GM18507 (cell line): ENCODE measurements around the gene GPR153.
"Not testable (repeated sequence)": the region's sequence is repeated elsewhere in the genome, so short reads cannot be mapped to it uniquely, and the experiment has no call there.

ENCODE experiments used
- DNase-seq: peaks from one replicate; pipeline ENCODE4 v3.0.0; 2011; ENCODE audit warnings: low read depth; ENCODE audit not compliant: insufficient read length; ENCODE audit errors: extremely low spot score
- FAIRE-seq: peaks from 2 replicates; lab custom pipeline; 2011; peaks lifted over from hg19 to GRCh38; lab: Jason Lieb, UNC

Gene GPR153

DNA sequence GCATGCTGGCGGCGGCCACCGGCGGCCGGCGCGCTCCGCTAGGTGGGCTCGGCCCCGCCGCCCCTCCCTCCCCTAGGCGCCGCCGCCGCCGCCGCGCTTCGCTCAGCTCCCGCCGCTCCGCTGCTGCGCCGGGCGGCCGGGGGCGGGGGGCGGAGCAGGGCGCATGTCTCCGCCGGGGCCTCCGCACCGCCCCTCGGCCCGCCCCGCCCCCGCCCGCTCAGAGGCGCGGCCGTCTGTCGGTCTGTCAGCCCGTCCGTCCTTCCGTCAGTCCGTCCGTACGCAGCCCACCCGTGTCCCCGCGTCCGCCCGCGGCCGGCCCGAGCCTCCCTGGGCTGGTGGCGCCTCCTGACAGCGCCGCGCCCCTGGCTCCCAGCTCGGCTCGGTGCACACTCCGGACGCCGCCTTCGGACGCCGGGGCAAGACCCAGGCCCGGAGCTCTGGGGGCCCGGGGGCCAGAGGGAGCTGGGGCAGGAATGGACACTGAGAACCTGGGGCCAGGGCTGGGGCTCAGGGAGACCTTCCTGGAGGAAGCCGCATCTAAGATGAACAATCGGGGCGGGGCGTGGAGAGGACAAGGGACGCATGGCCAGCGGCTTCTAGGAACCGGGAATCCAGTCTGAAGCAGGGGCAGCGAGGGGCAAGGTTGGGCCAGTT lies at the start of gene GPR153:
GPR153 (minus strand) TSS at position 138 of the 654 bp plus-strand sequence. CDS start 6,193 bp downstream, outside the sequence.
- FAIRE-seq (no peak), DNase-seq (no peak)

GRCh38 chr1:6310116-6310848 lies 49.4 kb upstream of the GPR153 start:
- FAIRE-seq: no peak
- no peak for DNase-seq

GRCh38 chr1:6309564-6309963 lies 48.7 kb upstream of the GPR153 start:
- FAIRE-seq: no peak
- no peak for DNase-seq

GRCh38 chr1:6308449-6308848 lies 47.6 kb upstream of the GPR153 start:
- no peak for DNase-seq
- FAIRE-seq: no peak

- not testable (repeated sequence) for DNase-seq, FAIRE-seq
Measured at GRCh38 chr1:6307682-6308081, 46.8 kb upstream of the GPR153 start.

DNA sequence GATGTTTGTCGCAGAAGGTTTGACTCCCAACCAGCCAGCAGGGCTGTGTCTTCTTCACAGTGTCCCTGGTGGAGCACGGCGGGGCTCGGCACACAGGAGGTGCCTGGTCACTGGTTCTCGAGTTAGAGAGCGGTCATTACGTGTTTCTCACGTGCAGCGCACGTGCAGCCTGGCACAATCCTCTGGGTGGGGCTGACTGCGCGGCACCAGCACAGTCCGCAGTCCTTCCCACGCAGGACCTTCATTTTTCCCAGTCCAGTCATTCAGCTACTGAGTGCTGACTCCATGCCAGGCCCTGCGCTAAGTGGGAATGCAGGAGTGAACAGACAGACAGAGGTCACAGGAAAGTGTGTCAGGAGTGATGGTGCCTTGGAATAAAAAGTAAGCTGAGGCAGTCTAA lies 46.2 kb upstream of the GPR153 start:
- DNase-seq (no peak), FAIRE-seq (no peak)

DNA sequence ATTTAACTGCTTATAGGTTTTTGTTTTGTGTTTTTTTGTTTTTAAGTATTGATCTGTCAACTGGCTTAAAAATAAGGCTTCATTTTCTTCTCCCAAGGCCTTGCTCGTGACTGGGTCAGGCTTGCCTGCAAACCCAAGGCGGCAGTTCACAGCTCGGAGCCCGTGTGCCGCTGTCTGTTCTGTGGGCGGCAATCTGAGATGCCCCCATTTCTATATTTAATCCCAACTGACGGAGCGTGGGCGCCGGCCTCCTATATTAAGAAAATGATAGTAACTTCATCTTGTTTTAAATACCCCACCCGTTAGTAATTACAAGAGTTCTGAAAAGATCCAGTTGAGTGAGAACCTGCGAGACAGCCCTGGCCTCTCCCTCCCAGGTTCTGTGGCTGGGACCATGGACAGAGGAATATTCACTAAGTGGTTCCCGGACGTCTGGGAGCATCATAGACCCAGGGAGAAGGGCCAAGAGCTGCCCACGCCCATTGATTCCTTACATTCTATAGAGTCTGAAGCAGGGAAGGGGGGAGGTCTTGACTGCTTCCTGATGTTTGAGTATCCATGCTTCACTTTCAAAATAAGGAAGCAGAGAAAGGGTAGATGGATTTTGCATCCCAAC lies 42.6 kb upstream of the GPR153 start:
- DNase-seq (no peak), FAIRE-seq (no peak)

DNA sequence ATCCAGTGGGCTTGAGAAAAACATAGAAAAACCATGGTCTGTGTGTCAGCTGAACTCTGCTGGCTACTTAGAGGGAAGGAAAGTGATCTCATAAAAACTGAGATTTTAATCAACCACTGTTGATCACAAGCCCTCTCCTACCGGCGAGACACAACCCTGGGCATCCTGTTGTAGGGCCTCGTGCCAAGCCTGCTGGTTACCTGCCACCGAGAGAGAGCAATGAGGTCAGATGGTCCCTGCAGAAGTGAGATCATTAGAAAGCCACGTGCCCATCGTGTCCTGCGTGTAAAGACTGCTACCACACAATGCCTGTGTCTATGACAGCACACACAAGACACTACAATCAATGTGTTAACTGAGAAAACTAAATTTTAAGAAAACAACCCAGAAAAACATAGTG lies 41.7 kb upstream of the GPR153 start:
- no peak for FAIRE-seq
- no peak for DNase-seq

DNA sequence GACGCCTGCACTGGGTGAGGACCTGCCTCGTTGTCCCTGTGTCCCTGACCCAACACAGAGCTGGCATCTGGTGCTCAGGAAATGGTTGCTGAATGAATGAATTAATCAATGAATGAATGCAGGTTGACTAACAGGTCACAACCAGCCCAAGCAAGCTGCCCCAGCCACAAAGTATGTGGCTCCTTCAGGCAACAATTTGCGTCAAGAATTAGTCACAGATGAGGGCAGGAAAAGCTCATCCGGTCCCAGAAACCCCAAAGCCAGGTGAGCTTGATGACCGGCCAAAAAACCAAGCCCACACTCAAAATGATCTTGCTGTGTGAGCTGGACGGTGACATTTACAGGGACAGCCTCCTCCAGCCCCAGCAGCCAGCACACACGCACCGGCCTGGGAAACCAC lies 40.6 kb upstream of the GPR153 start:
- DNase-seq: no peak
- no peak for FAIRE-seq

GRCh38 chr1:6300342-6301048 lies 39.6 kb upstream of the GPR153 start:
- no peak for FAIRE-seq

GRCh38 chr1:6299557-6300165 lies 38.8 kb upstream of the GPR153 start:
- DNase-seq: no peak
- FAIRE-seq: no peak

More at GRCh38 chr1:6300342-6301048, 39.6 kb upstream of the GPR153 start:
- no peak for DNase-seq

- DNase-seq (no peak), FAIRE-seq (no peak)
Measured at GRCh38 chr1:6298940-6299465, 38.1 kb upstream of the GPR153 start.

GRCh38 chr1:6298530-6298929 lies 37.6 kb upstream of the GPR153 start:
- FAIRE-seq: no peak

GRCh38 chr1:6295910-6296309 lies 35.0 kb upstream of the GPR153 start:
- FAIRE-seq (no peak), DNase-seq (no peak)

More at GRCh38 chr1:6298530-6298929, 37.6 kb upstream of the GPR153 start:
- no peak for DNase-seq

DNA sequence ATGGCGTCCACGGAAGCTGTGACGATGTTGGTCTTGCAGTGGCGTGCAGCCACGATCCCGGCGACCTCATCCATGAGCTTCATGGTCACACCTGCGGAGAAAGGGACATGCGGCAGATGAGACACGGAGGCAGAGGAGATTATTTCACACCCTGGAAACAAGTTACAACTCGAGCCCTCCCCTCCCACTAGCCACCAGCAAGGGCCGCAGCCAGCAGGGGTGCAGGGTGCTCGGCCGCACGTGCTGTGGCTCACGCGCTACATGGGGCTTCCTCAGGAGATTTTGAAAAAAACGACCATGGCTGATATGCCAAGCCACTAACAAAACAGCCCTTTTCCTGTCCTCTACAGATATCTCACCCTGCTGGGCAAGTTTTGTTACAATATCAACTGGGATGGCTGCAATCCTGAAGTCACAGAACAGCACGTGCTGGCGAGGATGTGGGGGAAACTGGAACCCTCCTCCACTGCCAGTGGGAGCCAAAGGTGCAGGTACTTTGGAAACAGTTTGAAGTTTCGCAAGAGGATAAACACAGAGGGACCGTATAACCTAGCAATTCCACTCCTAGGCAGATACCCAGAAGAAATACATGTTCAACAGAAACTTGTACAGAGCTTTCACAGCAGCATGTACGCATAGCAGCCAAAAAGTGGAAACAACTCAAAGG lies 34.1 kb upstream of the GPR153 start:
- FAIRE-seq (no peak), DNase-seq (no peak)

GRCh38 chr1:6294080-6294889 lies 33.4 kb upstream of the GPR153 start:
- FAIRE-seq (no peak), DNase-seq (no peak)

GRCh38 chr1:6292102-6292501 lies 31.2 kb upstream of the GPR153 start:
- DNase-seq: no peak
- no peak for FAIRE-seq

DNA sequence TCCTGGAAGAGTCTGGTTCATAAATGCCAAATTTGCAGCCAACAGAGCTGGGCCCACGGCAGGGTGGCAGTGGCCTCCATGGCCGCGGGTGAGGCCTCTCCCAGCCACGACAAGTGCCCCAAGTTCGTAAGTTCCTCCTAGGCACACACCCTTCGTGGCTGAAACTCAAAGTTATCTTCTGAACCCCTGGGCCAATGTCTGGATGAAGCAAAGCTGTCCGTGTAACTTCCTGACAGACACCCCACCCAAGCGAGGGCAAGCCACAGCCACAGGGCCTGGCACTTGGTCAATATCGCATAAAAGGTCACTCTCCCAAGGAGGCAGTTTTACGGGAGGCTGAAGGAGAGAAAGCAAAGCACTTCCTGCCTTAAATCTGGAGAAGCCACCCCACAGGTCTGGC lies 27.8 kb upstream of the GPR153 start:
- DNase-seq (no peak), FAIRE-seq (no peak)
